ENCODE measurements around the gene DAZAP2. TPM values are rescaled to one million over a fixed set of nuclear protein-coding genes. Genes with fewer than 3 reads are reported as not detected.

DAZAP2 gene
- total RNA-seq, 1 donor from 2014 or later: 263 TPM

Other genes starting within 250 kb of the DAZAP2 start
- 56.1 TPM for gene SLC11A2, start 212.4 kb upstream of the DAZAP2 start, total RNA-seq
- 64.0 TPM for gene LETMD1, start 190.5 kb upstream of the DAZAP2 start, total RNA-seq
- 32.5 TPM for gene CSRNP2, start 155.2 kb upstream of the DAZAP2 start, total RNA-seq
- 31.8 TPM for gene TFCP2, start 65.7 kb upstream of the DAZAP2 start, total RNA-seq
- 12.4 TPM for gene POU6F1, start 20.8 kb upstream of the DAZAP2 start, total RNA-seq
- gene SMAGP, start 31.6 kb downstream of the DAZAP2 start, total RNA-seq: 40.4 TPM
- gene BIN2, start 85.3 kb downstream of the DAZAP2 start, total RNA-seq: 9.8 TPM
- not detected for gene CELA1, start 107.9 kb downstream of the DAZAP2 start, total RNA-seq
- 6.2 TPM for gene GALNT6, start 152.6 kb downstream of the DAZAP2 start, total RNA-seq
- gene SLC4A8, start 186.0 kb downstream of the DAZAP2 start, total RNA-seq: 2.6 TPM

Measured in mucosa of gallbladder (tissue), 1 donor.